Measurements from ENCODE around the gene CDAN1. TPM values are rescaled to one million over a fixed set of nuclear protein-coding genes. Genes with fewer than 3 reads are reported as not detected.
"Not testable (repeated sequence)": the region's sequence is repeated elsewhere in the genome, so short reads cannot be mapped to it uniquely, and the experiment has no call there.

The CDAN1 gene
- total and polyA plus RNA-seq, 4 donors, result 2.4 to 9.5 (median 7.1) TPM

DNA sequence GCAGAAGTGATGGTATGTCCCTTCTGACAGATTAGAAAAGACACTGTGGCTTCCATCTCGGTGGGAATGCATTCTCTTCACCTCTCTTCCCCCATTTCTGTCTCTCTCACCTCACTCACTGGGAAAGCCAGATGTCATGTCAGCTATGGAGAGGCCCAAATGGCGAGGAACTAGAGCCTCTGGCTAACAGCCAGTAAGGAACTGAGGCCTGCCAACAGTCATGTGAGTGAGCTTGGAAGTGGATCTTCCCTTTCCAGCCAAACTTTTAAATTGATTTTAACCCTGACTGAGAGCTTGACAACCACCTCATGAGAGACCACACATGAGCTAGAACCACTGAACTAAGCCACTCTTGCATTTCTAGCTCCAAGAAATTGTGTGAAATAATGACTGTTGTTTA is 35.2 kb upstream of the CDAN1 start:
- TF ChIP-seq, protein P1, sequence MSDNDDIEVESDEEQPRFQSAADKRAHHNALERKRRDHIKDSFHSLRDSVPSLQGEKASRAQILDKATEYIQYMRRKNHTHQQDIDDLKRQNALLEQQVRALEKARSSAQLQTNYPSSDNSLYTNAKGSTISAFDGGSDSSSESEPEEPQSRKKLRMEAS (IDR thresholded peaks at IDR 0.05), result no peak
- TF ChIP-seq RXRA (IDR thresholded peaks at IDR 0.05), result no peak
- TF ChIP-seq TAF1 (conservative IDR thresholded peaks at IDR 0.05), result no peak
- TF ChIP-seq NR2F2 (IDR thresholded peaks at IDR 0.05), result no peak
- no peak for TF ChIP-seq JUND (IDR thresholded peaks at IDR 0.05)
- TF ChIP-seq, protein P2, sequence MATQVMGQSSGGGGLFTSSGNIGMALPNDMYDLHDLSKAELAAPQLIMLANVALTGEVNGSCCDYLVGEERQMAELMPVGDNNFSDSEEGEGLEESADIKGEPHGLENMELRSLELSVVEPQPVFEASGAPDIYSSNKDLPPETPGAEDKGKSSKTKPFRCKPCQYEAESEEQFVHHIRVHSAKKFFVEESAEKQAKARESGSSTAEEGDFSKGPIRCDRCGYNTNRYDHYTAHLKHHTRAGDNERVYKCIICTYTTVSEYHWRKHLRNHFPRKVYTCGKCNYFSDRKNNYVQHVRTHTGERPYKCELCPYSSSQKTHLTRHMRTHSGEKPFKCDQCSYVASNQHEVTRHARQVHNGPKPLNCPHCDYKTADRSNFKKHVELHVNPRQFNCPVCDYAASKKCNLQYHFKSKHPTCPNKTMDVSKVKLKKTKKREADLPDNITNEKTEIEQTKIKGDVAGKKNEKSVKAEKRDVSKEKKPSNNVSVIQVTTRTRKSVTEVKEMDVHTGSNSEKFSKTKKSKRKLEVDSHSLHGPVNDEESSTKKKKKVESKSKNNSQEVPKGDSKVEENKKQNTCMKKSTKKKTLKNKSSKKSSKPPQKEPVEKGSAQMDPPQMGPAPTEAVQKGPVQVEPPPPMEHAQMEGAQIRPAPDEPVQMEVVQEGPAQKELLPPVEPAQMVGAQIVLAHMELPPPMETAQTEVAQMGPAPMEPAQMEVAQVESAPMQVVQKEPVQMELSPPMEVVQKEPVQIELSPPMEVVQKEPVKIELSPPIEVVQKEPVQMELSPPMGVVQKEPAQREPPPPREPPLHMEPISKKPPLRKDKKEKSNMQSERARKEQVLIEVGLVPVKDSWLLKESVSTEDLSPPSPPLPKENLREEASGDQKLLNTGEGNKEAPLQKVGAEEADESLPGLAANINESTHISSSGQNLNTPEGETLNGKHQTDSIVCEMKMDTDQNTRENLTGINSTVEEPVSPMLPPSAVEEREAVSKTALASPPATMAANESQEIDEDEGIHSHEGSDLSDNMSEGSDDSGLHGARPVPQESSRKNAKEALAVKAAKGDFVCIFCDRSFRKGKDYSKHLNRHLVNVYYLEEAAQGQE (IDR thresholded peaks at IDR 0.05), result no peak
- TF ChIP-seq FOXA2 (IDR thresholded peaks at IDR 0.05), result no peak
- no peak for TF ChIP-seq FOXA1 (IDR thresholded peaks at IDR 0.05)
- TF ChIP-seq, protein P3, sequence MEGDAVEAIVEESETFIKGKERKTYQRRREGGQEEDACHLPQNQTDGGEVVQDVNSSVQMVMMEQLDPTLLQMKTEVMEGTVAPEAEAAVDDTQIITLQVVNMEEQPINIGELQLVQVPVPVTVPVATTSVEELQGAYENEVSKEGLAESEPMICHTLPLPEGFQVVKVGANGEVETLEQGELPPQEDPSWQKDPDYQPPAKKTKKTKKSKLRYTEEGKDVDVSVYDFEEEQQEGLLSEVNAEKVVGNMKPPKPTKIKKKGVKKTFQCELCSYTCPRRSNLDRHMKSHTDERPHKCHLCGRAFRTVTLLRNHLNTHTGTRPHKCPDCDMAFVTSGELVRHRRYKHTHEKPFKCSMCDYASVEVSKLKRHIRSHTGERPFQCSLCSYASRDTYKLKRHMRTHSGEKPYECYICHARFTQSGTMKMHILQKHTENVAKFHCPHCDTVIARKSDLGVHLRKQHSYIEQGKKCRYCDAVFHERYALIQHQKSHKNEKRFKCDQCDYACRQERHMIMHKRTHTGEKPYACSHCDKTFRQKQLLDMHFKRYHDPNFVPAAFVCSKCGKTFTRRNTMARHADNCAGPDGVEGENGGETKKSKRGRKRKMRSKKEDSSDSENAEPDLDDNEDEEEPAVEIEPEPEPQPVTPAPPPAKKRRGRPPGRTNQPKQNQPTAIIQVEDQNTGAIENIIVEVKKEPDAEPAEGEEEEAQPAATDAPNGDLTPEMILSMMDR (IDR thresholded peaks at IDR 0.05; ENCODE audit: low read depth, low read length, missing input control), result no peak
- WGBS, result 75% methylated on average over 2 of the region's 2 CpGs
- Histone ChIP-seq H3K4me3 (ENCODE audit: low read depth in 1 of 3, low read length in 3 of 3) (no peak overlapping the region), H3K9me3 (ENCODE audit: control insufficient read depth in 4 of 4, low read length in 3 of 4) (no peaks in the 10 kb centered on the region), H3K27ac (ENCODE audit: low read depth in 1 of 2, low read length in 2 of 2) (no peak overlapping the region), H3K36me3 (ENCODE audit: control insufficient read depth in 4 of 4, insufficient read depth in 3 of 4, low read depth in 1 of 4, low read length in 3 of 4) (peaks cover 2 to 7% (median 5%) of the 10 kb centered on the region in 4 donors), H3K27me3 (ENCODE audit: control insufficient read depth in 4 of 4, insufficient read depth in 4 of 4, low read length in 3 of 4) (no peaks in the 10 kb centered on the region), H3K4me1 (ENCODE audit: control insufficient read depth in 4 of 4, insufficient read depth in 4 of 4, low read length in 3 of 4) (no peaks in the 10 kb centered on the region), H3K9ac (ENCODE audit: low read depth in 1 of 2, low read length in 2 of 2) (no peak overlapping the region)
- no peak for DNase-seq (ENCODE audit: low spot score)

DNA sequence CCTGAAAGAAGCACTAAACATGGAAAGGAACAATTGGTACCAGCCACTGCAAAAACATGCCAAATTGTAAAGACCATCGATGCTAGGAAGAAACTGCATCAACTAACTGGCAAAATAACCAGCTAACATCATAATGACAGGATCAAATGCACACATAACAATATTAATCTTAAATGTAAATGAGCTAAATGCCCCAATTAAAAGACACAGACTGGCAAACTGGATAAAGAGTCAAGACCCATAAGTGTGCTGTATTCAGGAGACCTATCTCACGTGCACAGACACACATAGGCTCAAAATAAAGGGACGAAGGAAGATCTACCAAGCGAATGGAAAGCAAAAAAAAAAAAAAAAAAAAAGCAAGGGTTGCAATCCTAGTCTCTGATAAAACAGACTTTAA is 29.2 kb upstream of the CDAN1 start:
- not testable (repeated sequence) for H3K9ac ChIP-seq (ENCODE audit: low read depth in 1 of 2, low read length in 2 of 2); H3K27me3 ChIP-seq (ENCODE audit: control insufficient read depth in 4 of 4, insufficient read depth in 4 of 4, low read length in 3 of 4); H3K36me3 ChIP-seq (ENCODE audit: control insufficient read depth in 4 of 4, insufficient read depth in 3 of 4, low read depth in 1 of 4, low read length in 3 of 4); H3K27ac ChIP-seq (ENCODE audit: low read depth in 1 of 2, low read length in 2 of 2); H3K4me1 ChIP-seq (ENCODE audit: control insufficient read depth in 4 of 4, insufficient read depth in 4 of 4, low read length in 3 of 4); DNase-seq (ENCODE audit: low spot score); H3K4me3 ChIP-seq (ENCODE audit: low read depth in 1 of 3, low read length in 3 of 3); H3K9me3 ChIP-seq (ENCODE audit: control insufficient read depth in 4 of 4, low read length in 3 of 4)
- 96% methylated on average over 4 of the region's 4 CpGs for WGBS

DNA sequence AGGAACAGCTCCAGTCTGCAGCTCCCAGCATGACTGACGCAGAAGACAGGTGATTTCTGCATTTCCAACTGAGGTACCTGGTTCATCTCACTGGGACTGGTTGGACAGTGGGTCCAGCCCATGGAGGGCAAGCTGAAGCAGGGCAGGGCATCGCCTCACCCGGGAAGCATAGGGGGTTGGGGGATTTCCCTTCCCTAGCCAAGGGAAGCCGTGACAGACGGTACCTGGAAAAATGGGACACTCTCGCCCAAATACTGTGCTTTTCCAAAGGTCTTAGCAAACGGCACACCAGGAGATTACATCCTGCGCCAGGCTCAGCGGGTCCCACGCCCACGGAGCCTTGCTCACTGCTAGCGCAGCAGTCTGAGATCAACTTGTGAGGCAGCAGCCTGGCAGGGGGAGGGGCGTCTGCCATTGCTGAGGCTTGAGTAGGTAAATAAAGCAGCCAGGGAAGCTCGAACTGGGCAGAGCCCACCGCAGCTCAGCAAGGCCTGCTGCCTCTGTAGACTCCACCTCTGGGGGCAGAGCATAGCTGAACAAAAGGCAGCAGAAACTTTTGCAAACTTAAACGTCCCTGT is 27.3 kb upstream of the CDAN1 start:
- not testable (repeated sequence) for H3K36me3 ChIP-seq (ENCODE audit: control insufficient read depth in 4 of 4, insufficient read depth in 3 of 4, low read depth in 1 of 4, low read length in 3 of 4); H3K4me1 ChIP-seq (ENCODE audit: control insufficient read depth in 4 of 4, insufficient read depth in 4 of 4, low read length in 3 of 4); DNase-seq (ENCODE audit: low spot score); H3K27me3 ChIP-seq (ENCODE audit: control insufficient read depth in 4 of 4, insufficient read depth in 4 of 4, low read length in 3 of 4); H3K4me3 ChIP-seq (ENCODE audit: low read depth in 1 of 3, low read length in 3 of 3); H3K27ac ChIP-seq (ENCODE audit: low read depth in 1 of 2, low read length in 2 of 2); H3K9ac ChIP-seq (ENCODE audit: low read depth in 1 of 2, low read length in 2 of 2); H3K9me3 ChIP-seq (ENCODE audit: control insufficient read depth in 4 of 4, low read length in 3 of 4)
- 92% methylated on average over 16 of the region's 16 CpGs for WGBS

DNA sequence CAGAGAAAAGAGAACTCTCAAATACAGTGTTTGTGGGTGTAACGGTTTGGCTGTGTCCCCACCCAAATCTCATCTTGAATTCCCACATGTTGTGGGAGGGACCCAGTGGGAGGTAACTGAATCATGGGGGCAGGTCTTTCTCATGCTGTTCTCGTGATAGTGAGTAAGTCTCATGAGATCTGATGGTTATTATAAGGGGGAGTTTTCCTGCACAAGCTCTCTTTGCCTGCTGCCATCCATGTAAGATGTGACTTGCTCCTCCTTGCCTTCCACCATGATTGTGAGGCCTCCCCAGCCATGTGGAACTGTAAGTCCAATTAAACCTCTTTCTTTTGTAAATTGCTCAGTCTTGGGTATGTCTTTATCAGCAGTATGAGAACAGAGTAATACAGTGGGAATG is 24.9 kb upstream of the CDAN1 start:
- not testable (repeated sequence) for H3K4me1 ChIP-seq (ENCODE audit: control insufficient read depth in 4 of 4, insufficient read depth in 4 of 4, low read length in 3 of 4); H3K27ac ChIP-seq (ENCODE audit: low read depth in 1 of 2, low read length in 2 of 2); H3K27me3 ChIP-seq (ENCODE audit: control insufficient read depth in 4 of 4, insufficient read depth in 4 of 4, low read length in 3 of 4); H3K9ac ChIP-seq (ENCODE audit: low read depth in 1 of 2, low read length in 2 of 2); DNase-seq (ENCODE audit: low spot score); H3K4me3 ChIP-seq (ENCODE audit: low read depth in 1 of 3, low read length in 3 of 3); H3K9me3 ChIP-seq (ENCODE audit: control insufficient read depth in 4 of 4, low read length in 3 of 4); H3K36me3 ChIP-seq (ENCODE audit: control insufficient read depth in 4 of 4, insufficient read depth in 3 of 4, low read depth in 1 of 4, low read length in 3 of 4)
- WGBS, result 91% methylated on average over 2 of the region's 2 CpGs

Measured in liver (tissue), 9 donors.